Measurements from ENCODE around the gene CCDC57. TPM values are rescaled to one million over a fixed set of nuclear protein-coding genes. Genes with fewer than 3 reads are reported as not detected.

The CCDC57 gene
- total RNA-seq, 1 donor from 2014 or later: 108 TPM

Other genes starting within 250 kb of the CCDC57 start
- 52.4 TPM for gene ASPSCR1, start 235.2 kb downstream of the CCDC57 start, total RNA-seq
- 58.5 TPM for gene CENPX, start 190.0 kb downstream of the CCDC57 start, total RNA-seq
- 11.0 TPM for gene LRRC45, start 189.5 kb downstream of the CCDC57 start, total RNA-seq
- 5.0 TPM for gene RAC3, start 181.2 kb downstream of the CCDC57 start, total RNA-seq
- gene DCXR, start 175.1 kb downstream of the CCDC57 start, total RNA-seq: 176 TPM
- gene RFNG, start 161.0 kb downstream of the CCDC57 start, total RNA-seq: 30.0 TPM
- 91.2 TPM for gene GPS1, start 160.9 kb downstream of the CCDC57 start, total RNA-seq
- 158 TPM for gene DUS1L, start 147.0 kb downstream of the CCDC57 start, total RNA-seq
- 165 TPM for gene FASN, start 114.6 kb downstream of the CCDC57 start, total RNA-seq
- gene SLC16A3, start 16.2 kb upstream of the CCDC57 start, total RNA-seq: 44.2 TPM
- gene CSNK1D, start 60.9 kb upstream of the CCDC57 start, total RNA-seq: 170 TPM
- 3.4 TPM for gene CD7, start 104.8 kb upstream of the CCDC57 start, total RNA-seq
- 12.6 TPM for gene SECTM1, start 120.9 kb upstream of the CCDC57 start, total RNA-seq
- not detected for gene TEX19, start 146.4 kb upstream of the CCDC57 start, total RNA-seq
- gene UTS2R, start 158.9 kb upstream of the CCDC57 start, total RNA-seq: not detected
- 44.5 TPM for gene HEXD, start 205.5 kb upstream of the CCDC57 start, total RNA-seq
- gene OGFOD3, start 205.7 kb upstream of the CCDC57 start, total RNA-seq: 31.9 TPM
- gene CYBC1, start 237.9 kb upstream of the CCDC57 start, total RNA-seq: 98.0 TPM
- 48.2 TPM for gene NARF, start 245.9 kb upstream of the CCDC57 start, total RNA-seq